Sigmoid colon (tissue), 7 donors: Measurements from ENCODE around the gene TTBK2. TPM values are rescaled to one million over a fixed set of nuclear protein-coding genes. Genes with fewer than 3 reads are reported as not detected.

ENCODE experiments used
- DNase-seq: peaks from one replicate; pipeline ENCODE4 v3.0.0-alpha.2; 2019
- H3K27ac ChIP-seq, 4 donors: fragments of 200-600 bp; sonication (generic); one replicate each; pipeline ENCODE4 v1.5.1; 2016 to 2019; ENCODE audit warnings: mild to moderate bottlenecking in 1 of 4
- H3K27me3 ChIP-seq, 3 donors: fragments of 200-600 bp; sonication (generic); one replicate each; pipeline ENCODE4 v1.5.1; 2019; ENCODE audit warnings: mild to moderate bottlenecking in 1 of 3
- H3K36me3 ChIP-seq, 4 donors: fragments of 200-600 bp; sonication (generic); one replicate each; pipeline ENCODE4 v1.5.1; 2016 to 2019
- H3K4me1 ChIP-seq, 4 donors: fragments of 200-600 bp; sonication (generic); one replicate each; pipeline ENCODE4 v1.5.1; 2017 to 2019
- H3K4me3 ChIP-seq, 4 donors: fragments of 200-600 bp; sonication (generic); one replicate each; pipeline ENCODE4 v1.5.1; 2017 to 2019; ENCODE audit warnings: mild to moderate bottlenecking in 2 of 4, moderate library complexity in 1 of 4
- H3K9me3 ChIP-seq, 4 donors: fragments of 200-600 bp in 3 of 4; sonication (generic) in 3 of 4; one replicate each; pipeline versions ENCODE4 v1.5.1 to v1.6.1; 2013 to 2019
- EP300 ChIP-seq, 4 donors: sonication (generic); formaldehyde crosslinking; IDR thresholded peaks; one replicate each; pipeline ENCODE4 v1.6.1; 2017; ENCODE audit warnings: antibody characterized with exemption in 4 of 4
- POLR2A ChIP-seq, 2 donors: fragments of 450-650 bp; IDR thresholded peaks; one replicate each; pipeline ENCODE4 v1.6.1; 2016; ENCODE audit warnings: antibody characterized with exemption in 2 of 2, mild to moderate bottlenecking in 2 of 2, moderate library complexity in 2 of 2
- POLR2AphosphoS5 ChIP-seq, 4 donors: sonication (generic); formaldehyde crosslinking; IDR thresholded peaks; one replicate each; pipeline ENCODE4 v1.6.1; 2017; ENCODE audit warnings: antibody characterized with exemption in 4 of 4
- WGBS, 2 donors: extraction: QIAGEN DNeasy Blood & Tissue Kit; methylation state at CpG; one replicate each; pipeline ENCODE4 v1.1.7; 2013; 5-methylcytosine and 5-hydroxymethylcytosine counted together
- intact Hi-C: fragments of 100-400 bp; cut with DNase I; formaldehyde crosslinking; loops from one replicate; pipeline ENCODE4 v1.15.1; 2023
- polyA plus RNA-seq, 3 donors: library from polyadenylated mRNA; stranded (reverse); fragments of 200-250 nt; gene quantifications; one replicate each; pipeline ENCODE4 v1.2.3, GENCODE V29; 2013
- total RNA-seq, 4 donors: library from RNA; depleted of rRNA; stranded (reverse); fragments of >200 nt; gene quantifications; one replicate each; pipeline ENCODE4 v1.1.0, GENCODE V29; 2016
- TF ChIP-seq, protein P1 (sequence below), 4 experiments: fragments of 450-650 bp in 3 of 4; fragments of 200-600 bp in 1 of 4; IDR thresholded peaks; one replicate each; pipeline ENCODE4 v1.5.1; 2016 to 2019; ENCODE audit warnings: antibody characterized with exemption in 4 of 4, mild to moderate bottlenecking in 3 of 4, moderate library complexity in 2 of 4
- donor health status: healthy with polysubstance abuse.
- donor health status: Bipolar disorder and iron deficiency.
- donor health status: healthy.

The TTBK2 gene
- total and polyA plus RNA-seq, 7 donors = 1.2 to 24.8 (median 16.8) TPM

DNA sequence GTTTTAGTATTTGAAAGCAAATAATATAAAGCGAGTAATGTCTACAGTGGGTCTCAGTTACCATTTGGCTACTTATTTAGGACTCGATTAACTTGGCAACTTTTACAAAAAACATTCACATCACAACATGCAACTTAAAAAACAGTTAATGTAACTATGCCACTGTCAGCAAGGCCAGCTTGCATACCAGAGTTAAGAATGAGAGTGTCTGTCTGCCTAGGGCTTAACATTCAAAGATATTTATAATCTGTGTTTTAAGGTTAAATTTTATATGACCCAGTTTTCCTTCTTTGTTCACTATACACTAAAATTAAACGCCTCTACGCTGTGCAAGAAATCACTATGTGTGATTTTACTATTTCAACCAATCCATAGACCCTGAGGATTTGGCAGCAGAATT, 178.4 kb downstream of the TTBK2 start:
- H3K27ac ChIP-seq = no peak overlapping the region
- H3K4me3 ChIP-seq = no peak overlapping the region
- intact Hi-C loops = no loop called here
- 96% methylated on average over 4 of the region's 4 CpGs for WGBS, 2 donors
- no peak for DNase-seq
- no peaks in the 10 kb centered on the region for H3K27me3 ChIP-seq
- peaks cover 0 to 7% (median 7%) of the 10 kb centered on the region in 4 donors for H3K4me1 ChIP-seq
- no peaks in the 10 kb centered on the region for H3K9me3 ChIP-seq
- peaks cover 0 to 24% (median 2%) of the 10 kb centered on the region in 4 donors for H3K36me3 ChIP-seq
- TF ChIP-seq EP300 (IDR thresholded peaks at IDR 0.05) (no peak), POLR2A (IDR thresholded peaks at IDR 0.05) (no peak)

DNA sequence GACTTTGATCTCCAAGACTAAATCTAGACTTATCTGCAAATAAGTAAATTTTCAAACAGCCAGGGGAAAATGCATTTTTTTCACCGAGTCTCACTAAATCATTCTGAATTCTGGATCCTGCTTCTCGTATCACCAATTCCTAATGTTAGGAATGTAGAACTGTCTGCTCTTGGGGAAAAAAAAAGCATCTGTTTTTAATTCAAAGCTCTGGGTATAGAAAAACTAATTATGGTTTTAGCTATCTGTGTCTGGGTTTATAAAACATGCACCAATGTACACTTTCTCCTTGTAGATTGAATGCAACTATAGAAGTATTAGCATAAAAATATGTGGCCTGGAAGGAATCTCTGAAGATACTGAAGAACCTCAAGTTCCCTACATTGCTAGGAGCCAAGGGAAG, 178.9 kb downstream of the TTBK2 start:
- peaks cover 0 to 7% (median 7%) of the 10 kb centered on the region in 4 donors for H3K4me1 ChIP-seq
- H3K36me3 ChIP-seq = peaks cover 0 to 24% (median 2%) of the 10 kb centered on the region in 4 donors
- H3K4me3 ChIP-seq = no peak overlapping the region
- H3K9me3 ChIP-seq = no peaks in the 10 kb centered on the region
- 91 to 96% methylated on average over 2 of the region's 2 CpGs for WGBS, 2 donors
- TF ChIP-seq POLR2AphosphoS5 (IDR thresholded peaks at IDR 0.05) = no peak
- TF ChIP-seq, protein P1, sequence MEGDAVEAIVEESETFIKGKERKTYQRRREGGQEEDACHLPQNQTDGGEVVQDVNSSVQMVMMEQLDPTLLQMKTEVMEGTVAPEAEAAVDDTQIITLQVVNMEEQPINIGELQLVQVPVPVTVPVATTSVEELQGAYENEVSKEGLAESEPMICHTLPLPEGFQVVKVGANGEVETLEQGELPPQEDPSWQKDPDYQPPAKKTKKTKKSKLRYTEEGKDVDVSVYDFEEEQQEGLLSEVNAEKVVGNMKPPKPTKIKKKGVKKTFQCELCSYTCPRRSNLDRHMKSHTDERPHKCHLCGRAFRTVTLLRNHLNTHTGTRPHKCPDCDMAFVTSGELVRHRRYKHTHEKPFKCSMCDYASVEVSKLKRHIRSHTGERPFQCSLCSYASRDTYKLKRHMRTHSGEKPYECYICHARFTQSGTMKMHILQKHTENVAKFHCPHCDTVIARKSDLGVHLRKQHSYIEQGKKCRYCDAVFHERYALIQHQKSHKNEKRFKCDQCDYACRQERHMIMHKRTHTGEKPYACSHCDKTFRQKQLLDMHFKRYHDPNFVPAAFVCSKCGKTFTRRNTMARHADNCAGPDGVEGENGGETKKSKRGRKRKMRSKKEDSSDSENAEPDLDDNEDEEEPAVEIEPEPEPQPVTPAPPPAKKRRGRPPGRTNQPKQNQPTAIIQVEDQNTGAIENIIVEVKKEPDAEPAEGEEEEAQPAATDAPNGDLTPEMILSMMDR (IDR thresholded peaks at IDR 0.05) = no peak
- no peak for TF ChIP-seq POLR2A (IDR thresholded peaks at IDR 0.05)
- no peak for TF ChIP-seq EP300 (IDR thresholded peaks at IDR 0.05)
- DNase-seq = no peak
- no peak overlapping the region for H3K27ac ChIP-seq
- no peaks in the 10 kb centered on the region for H3K27me3 ChIP-seq
- intact Hi-C loops = no loop called here

DNA sequence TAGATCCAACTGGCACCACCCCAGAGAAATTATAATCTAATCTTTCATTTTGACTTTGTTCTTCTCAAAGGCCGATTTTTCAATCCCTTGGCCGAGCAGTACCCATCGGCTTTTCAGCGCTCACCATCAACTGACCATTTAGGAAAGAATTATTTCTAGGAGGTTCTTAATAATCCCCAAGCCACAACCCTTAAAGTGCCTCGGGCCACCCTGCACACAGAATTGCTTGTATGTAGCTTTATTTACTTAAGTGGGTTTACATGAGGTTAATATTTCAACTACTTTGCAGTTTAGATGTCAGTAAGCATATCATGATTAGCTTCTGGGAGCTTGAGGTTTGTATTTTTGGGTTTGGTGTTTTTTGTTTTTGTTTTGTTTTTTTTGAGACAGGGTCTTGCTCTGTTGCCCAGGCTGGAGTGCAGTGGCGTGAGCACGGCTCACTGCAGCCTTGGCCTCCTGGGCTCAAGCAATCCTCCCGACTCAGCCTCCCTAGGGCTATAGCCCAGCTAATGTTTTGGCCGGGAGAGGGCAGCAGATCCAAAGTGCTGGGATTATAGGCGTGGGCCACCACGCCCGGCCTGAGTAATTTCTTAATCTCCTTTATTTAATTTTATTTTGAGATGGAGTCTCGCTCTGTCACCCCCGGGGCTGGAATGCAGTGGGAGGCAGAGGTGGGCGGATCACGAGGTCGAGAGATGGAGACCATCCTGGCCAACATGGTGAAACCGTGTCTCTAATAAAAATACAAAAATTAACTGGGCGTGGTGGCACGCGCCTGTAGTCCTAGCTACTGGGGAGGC, 182.8 kb downstream of the TTBK2 start:
- no peaks in the 10 kb centered on the region for H3K27me3 ChIP-seq
- no peak for TF ChIP-seq EP300 (IDR thresholded peaks at IDR 0.05)
- no peak for TF ChIP-seq POLR2A (IDR thresholded peaks at IDR 0.05)
- TF ChIP-seq, protein P1 (IDR thresholded peaks at IDR 0.05) = no peak
- no peak for TF ChIP-seq POLR2AphosphoS5 (IDR thresholded peaks at IDR 0.05)
- H3K27ac ChIP-seq = peak overlapping the region; percentile 90 to 95 (median 92)
- peak overlapping the region; percentile 62 to 96 (median 86) for H3K4me3 ChIP-seq
- no peaks in the 10 kb centered on the region for H3K9me3 ChIP-seq
- peaks cover 0 to 23% (median 21%) of the 10 kb centered on the region in 4 donors for H3K4me1 ChIP-seq
- DNase-seq = peak; percentile 58
- intact Hi-C loops = loop anchor here (2.0 to 10.0 kb wide), 2 partner anchors 185 to 367 kb away; partner anchors contain the start of gene UBR1
- WGBS, 2 donors = 61 to 80% methylated on average over 21 of the region's 21 CpGs
- peaks cover 0 to 19% (median 8%) of the 10 kb centered on the region in 4 donors for H3K36me3 ChIP-seq

DNA sequence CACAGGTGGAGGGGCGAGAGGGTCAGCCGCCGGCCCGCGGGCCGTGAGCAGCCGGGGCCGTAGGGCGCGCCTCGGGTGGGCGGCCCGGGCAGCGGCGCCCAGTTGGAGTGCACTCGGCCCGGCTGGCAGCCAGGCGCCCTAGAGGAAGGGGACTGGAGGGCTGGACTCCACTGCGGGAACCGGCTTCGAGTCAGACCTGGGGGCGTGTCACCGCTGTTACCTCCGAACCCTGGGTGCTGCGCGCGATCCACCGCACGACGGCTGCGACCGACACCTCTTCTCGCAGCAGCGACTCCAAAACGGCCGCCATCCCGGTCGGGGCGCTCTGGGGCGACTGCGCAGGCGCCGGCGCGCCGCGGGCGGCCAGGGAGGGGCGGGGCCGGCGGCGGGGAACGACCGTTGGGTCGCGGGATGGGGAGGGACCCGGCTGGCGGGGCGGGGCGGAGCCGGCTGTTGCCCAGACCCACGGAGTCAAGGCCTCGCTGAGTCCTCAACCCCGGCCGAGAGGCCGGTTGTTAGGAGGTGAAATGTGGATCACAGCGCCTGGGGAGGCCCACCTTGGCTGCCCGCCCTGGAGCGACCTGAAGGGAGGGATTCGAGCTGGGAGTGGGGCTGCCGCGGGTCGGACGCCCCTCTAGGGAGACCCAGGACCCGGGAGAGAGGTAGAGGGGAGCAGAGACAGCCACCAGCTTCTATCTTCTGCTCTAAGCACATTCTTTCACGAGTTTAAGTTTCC, 183.6 kb downstream of the TTBK2 start, which contains the start of gene CDAN1:
Gene CDAN1 (minus strand): TSS at position 336 of the 736 bp plus-strand sequence. CDS start 26 bp downstream, at position 310.
- no peaks in the 10 kb centered on the region for H3K27me3 ChIP-seq
- H3K27ac ChIP-seq = peak within 1 kb of the TSS; percentile 90 to 95 (median 92)
- DNase-seq = peak; percentile 97
- peaks cover 4 to 27% (median 8%) of the 10 kb centered on the region in 4 donors for H3K36me3 ChIP-seq
- peaks cover 0 to 23% (median 21%) of the 10 kb centered on the region in 4 donors for H3K4me1 ChIP-seq
- WGBS, 2 donors = 0% methylated on average over 76 of the region's 76 CpGs
- peak within 1 kb of the TSS; percentile 62 to 96 (median 86) for H3K4me3 ChIP-seq
- intact Hi-C loops = loop anchor here (2.0 to 10.0 kb wide), 2 partner anchors 186 to 368 kb away; partner anchors contain the start of gene UBR1
- TF ChIP-seq POLR2AphosphoS5 (IDR thresholded peaks at IDR 0.05) = peak; percentile 93 to 95 (median 94)
- TF ChIP-seq EP300 (IDR thresholded peaks at IDR 0.05) = no peak
- peak; percentile 25 to 62 for TF ChIP-seq POLR2A (IDR thresholded peaks at IDR 0.05)
- TF ChIP-seq, protein P1 (IDR thresholded peaks at IDR 0.05) = peak in 1 of 4 experiments; percentile 10
- H3K9me3 ChIP-seq = no peaks in the 10 kb centered on the region
